HEK293T (cell line): ENCODE data around the gene FRMD5.
"Not testable (repeated sequence)": the region's sequence is repeated elsewhere in the genome, so short reads cannot be mapped to it uniquely, and the experiment has no call there.

Experiments used
- CTCF ChIA-PET: fragments of 350-600 bp; formaldehyde crosslinking; extraction: SDS; loops from one replicate; lab custom pipeline; 2021; ENCODE audit warnings: antibody characterized with exemption, inconsistent platforms; lab: Yijun Ruan, JAX
- POLR2A ChIA-PET: fragments of 350-600 bp; formaldehyde crosslinking; extraction: SDS; loops from one replicate; lab custom pipeline; 2020; ENCODE audit warnings: antibody characterized with exemption, inconsistent platforms; lab: Yijun Ruan, JAX
- DNase-seq: peaks from one replicate; pipeline ENCODE4 v3.0.0; 2012; ENCODE audit warnings: mixed read lengths; ENCODE audit errors: extremely low spot score
- ARNT ChIP-seq: fragments of 450-650 bp; IDR thresholded peaks from 2 replicates; pipeline ENCODE4 v1.6.1; 2017; ENCODE audit warnings: mild to moderate bottlenecking
- BHLHE40 ChIP-seq: fragments of 450-650 bp; IDR thresholded peaks from 2 replicates; pipeline ENCODE4 v1.6.1; 2016; ENCODE audit warnings: mild to moderate bottlenecking, moderate library complexity, borderline replicate concordance
- CTBP1 ChIP-seq: fragments of 450-650 bp; IDR thresholded peaks from 2 replicates; pipeline ENCODE4 v1.6.1; 2016; ENCODE audit warnings: borderline replicate concordance
- ELF4 ChIP-seq: fragments of 450-650 bp; IDR thresholded peaks from 2 replicates; pipeline ENCODE4 v1.6.1; 2017; ENCODE audit warnings: antibody characterized with exemption
- FOXA1 ChIP-seq: fragments of 450-650 bp; IDR thresholded peaks from 2 replicates; pipeline ENCODE4 v1.6.1; 2016; ENCODE audit warnings: mild to moderate bottlenecking
- FOXK2 ChIP-seq: fragments of 450-650 bp; IDR thresholded peaks from 2 replicates; pipeline ENCODE4 v1.6.1; 2016; ENCODE audit warnings: mild to moderate bottlenecking
- FOXM1 ChIP-seq: fragments of 450-650 bp; IDR thresholded peaks from 2 replicates; pipeline ENCODE4 v1.6.1; 2017; ENCODE audit warnings: mild to moderate bottlenecking, borderline replicate concordance
- HDGF ChIP-seq: fragments of 450-650 bp; IDR thresholded peaks from 2 replicates; pipeline ENCODE4 v1.6.1; 2017; ENCODE audit warnings: antibody characterized with exemption, borderline replicate concordance
- L3MBTL2 ChIP-seq: fragments of 450-650 bp; conservative IDR thresholded peaks from 2 replicates; pipeline ENCODE4 v1.6.1; 2016; ENCODE audit warnings: mild to moderate bottlenecking
- LEF1 ChIP-seq: fragments of 450-650 bp; IDR thresholded peaks from 2 replicates; pipeline ENCODE4 v1.6.1; 2017; ENCODE audit warnings: mild to moderate bottlenecking, borderline replicate concordance
- NFRKB ChIP-seq: fragments of 450-650 bp; IDR thresholded peaks from 2 replicates; pipeline ENCODE4 v1.6.1; 2016; ENCODE audit warnings: mild to moderate bottlenecking, moderate library complexity
- SP1 ChIP-seq: fragments of 450-650 bp; IDR thresholded peaks from 2 replicates; pipeline ENCODE4 v1.6.1; 2017
- SUZ12 ChIP-seq: fragments of 450-650 bp; IDR thresholded peaks from 2 replicates; pipeline ENCODE4 v1.6.1; 2016; ENCODE audit warnings: mild to moderate bottlenecking
- TARDBP ChIP-seq: fragments of 450-650 bp; IDR thresholded peaks from 2 replicates; pipeline ENCODE4 v1.6.1; 2016
- ZNF384 ChIP-seq: fragments of 450-650 bp; IDR thresholded peaks from 2 replicates; pipeline ENCODE4 v1.6.1; 2016
- TF ChIP-seq, protein P1 (sequence below): fragments of 450-650 bp; IDR thresholded peaks from 2 replicates; pipeline ENCODE4 v1.6.1; 2016

FRMD5 gene

DNA sequence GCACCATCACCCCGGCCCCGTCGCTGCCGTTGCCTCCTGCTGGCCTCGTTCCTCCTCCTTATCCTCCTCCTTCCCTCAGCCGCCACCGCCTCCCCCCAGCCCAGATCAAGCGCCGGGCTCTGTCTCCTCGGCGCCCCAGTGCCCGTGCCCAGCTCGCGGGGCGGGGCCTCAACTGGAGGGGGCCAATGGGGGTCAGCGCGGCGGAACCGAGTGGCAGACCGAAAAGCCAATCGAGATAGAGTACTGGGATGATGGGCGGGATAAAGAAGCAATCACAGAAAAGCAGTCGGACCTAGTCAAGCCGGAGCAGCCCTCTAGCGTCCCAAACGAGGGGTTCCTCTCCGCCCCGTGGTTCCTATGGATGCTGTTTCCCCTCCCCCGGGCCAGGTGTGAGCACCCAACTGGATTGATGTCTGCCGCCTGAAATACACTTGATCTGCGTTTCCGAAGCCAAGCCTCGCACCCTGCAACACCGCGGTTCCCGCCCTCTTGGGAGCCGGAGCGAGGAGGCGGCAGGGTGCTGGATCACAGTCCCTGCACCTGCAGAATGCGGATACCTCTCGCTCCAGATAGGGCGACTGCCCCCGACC is at the start of gene FRMD5:
FRMD5 (minus strand) TSS at position 121 of the 590 bp plus-strand sequence.
- CTCF ChIA-PET = no interaction called here
- peak; percentile 89 for DNase-seq
- POLR2A ChIA-PET = interaction anchor here (1.2 kb wide), 1 partner anchor 16 kb away, joined by 4 read pairs; no protein-coding TSS in a partner anchor
- no peak for TF ChIP-seq CTBP1
- TF ChIP-seq FOXK2 = no peak
- TF ChIP-seq, protein P1, sequence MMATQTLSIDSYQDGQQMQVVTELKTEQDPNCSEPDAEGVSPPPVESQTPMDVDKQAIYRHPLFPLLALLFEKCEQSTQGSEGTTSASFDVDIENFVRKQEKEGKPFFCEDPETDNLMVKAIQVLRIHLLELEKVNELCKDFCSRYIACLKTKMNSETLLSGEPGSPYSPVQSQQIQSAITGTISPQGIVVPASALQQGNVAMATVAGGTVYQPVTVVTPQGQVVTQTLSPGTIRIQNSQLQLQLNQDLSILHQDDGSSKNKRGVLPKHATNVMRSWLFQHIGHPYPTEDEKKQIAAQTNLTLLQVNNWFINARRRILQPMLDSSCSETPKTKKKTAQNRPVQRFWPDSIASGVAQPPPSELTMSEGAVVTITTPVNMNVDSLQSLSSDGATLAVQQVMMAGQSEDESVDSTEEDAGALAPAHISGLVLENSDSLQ = peak; percentile 100
- TF ChIP-seq BHLHE40 = no peak
- peak; percentile 91 for TF ChIP-seq L3MBTL2
- TF ChIP-seq HDGF = no peak
- no peak for TF ChIP-seq SUZ12
- TF ChIP-seq SP1 = no peak

DNA sequence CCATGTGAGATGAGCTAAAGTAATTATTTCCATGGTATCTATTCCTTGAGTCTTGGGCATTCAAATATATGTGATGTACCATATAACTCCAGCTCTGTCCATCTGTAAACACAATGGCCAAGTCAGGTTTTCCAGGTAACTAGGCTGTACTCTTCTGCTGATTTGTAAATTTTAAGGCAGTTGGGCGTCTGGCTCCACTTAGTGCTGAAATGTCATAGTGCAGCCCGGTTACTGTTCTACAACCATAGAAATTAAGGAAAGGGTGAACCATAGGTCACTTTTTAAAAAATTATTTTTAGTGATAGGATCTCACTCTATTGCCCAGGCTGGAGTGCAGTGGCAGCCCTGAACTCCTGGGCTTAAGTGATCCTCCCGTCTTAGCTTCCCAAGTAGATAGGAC is 48.8 kb upstream of the FRMD5 start:
- no peak for DNase-seq
- ChIA-PET CTCF (no interaction called here), POLR2A (no interaction called here)
- no peak for TF ChIP-seq FOXK2
- TF ChIP-seq L3MBTL2 = no peak
- no peak for TF ChIP-seq NFRKB
- TF ChIP-seq LEF1 = no peak
- TF ChIP-seq HDGF = no peak
- TF ChIP-seq CTBP1 = no peak
- TF ChIP-seq TARDBP = no peak
- TF ChIP-seq ELF4 = no peak
- TF ChIP-seq ZNF384 = no peak

DNA sequence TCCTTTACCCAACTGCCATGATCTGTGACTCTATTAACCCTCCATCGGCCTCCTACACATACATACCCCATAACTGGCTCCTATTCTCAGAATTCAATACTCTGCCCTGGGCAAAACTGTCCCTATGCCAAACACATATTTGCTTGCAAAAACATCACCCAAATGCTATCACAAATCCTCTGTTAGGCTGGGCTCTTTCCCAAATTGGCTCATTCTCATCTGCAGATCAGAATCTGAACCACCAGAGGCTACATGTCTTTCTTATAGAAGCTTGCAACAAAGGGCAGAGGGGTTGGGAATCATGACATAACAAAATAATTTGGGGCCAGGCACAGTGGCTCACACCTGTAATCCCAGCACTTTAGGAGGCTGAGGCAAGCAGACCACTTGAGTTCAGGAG is 48.1 kb upstream of the FRMD5 start:
- no peak for DNase-seq
- CTCF ChIA-PET = no interaction called here
- POLR2A ChIA-PET = no interaction called here
- TF ChIP-seq NFRKB (no peak), BHLHE40 (no peak), TARDBP (no peak), SP1 (no peak)

DNA sequence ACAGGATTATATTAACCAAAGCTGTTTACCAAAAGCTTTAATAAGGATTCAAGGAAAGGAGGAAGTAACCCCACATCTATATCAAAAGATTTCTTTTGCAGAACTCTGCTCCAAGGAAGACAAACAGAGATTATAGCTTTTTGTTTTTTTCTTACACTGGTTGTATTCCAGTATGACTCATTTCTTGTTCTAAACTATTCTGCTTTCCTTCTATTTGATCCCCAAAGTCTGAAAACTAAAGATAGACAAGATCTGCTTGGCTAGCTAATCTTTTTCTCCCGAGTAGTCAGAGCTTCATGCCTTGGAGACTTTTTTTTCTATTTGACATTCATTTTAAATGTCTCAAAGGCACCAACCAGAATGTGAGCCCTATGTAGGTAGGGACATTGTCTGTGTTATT is 36.8 kb upstream of the FRMD5 start:
- CTCF ChIA-PET = interaction anchor here (0.6 kb wide), 1 partner anchor 432 kb away, joined by 3 read pairs; the partner anchor contains the start of genes HYPK and SERINC4
- no peak for TF ChIP-seq L3MBTL2
- no peak for TF ChIP-seq HDGF
- TF ChIP-seq FOXA1 = no peak
- TF ChIP-seq SP1 = no peak
- no peak for TF ChIP-seq ELF4
- TF ChIP-seq SUZ12 = no peak
- TF ChIP-seq FOXM1 = no peak
- TF ChIP-seq BHLHE40 = no peak
- TF ChIP-seq ARNT = no peak
- TF ChIP-seq CTBP1 = no peak
- TF ChIP-seq LEF1 = no peak
- TF ChIP-seq ZNF384 = no peak
- TF ChIP-seq FOXK2 = no peak
- no peak for TF ChIP-seq TARDBP
- TF ChIP-seq, protein P1 = no peak
- TF ChIP-seq NFRKB = no peak
- DNase-seq = no peak
- POLR2A ChIA-PET = no interaction called here

DNA sequence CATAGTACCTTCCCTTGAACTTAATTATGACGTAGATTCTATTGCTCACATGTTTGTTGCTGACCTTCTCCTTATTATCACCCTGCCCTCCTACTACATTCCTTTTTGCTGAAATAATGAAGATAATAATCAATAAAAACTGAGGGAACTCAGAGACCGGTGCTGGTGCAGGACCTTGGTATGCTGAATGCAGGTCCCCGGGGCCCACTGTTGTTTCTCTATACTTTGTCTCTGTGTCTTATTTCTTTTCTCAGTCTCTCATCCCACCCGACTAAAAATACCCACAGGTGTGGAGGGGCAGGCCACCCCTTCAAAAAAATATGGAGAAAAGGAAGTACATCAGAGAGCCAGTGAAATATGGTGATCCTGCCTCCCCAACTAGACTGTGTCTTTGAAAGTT is 34.2 kb upstream of the FRMD5 start:
- CTCF ChIA-PET, POLR2A ChIA-PET, DNase-seq: not testable (repeated sequence)

DNA sequence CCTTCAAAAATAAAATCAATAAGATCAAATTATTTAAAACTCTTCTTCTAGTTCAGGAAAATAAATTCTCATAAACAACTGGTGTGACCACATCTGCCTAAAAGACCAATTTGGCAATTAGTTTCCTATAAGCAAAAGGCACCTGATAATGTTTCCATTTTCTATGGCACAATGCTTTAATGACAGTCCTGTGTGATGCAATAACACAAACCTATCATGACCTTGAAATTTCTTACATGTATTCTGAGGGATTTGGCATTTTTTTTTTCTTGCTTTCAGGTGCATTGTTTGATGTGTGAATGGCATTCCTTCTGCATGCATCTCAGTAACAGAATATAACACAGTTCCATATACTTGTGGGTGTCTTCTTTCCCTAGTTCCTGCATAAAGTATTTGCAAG is 32.5 kb upstream of the FRMD5 start:
- no peak for DNase-seq
- no peak for TF ChIP-seq FOXM1
- no peak for TF ChIP-seq NFRKB
- TF ChIP-seq SP1 = no peak
- TF ChIP-seq TARDBP = no peak
- TF ChIP-seq ARNT = no peak
- no peak for TF ChIP-seq ELF4
- no peak for TF ChIP-seq L3MBTL2
- no peak for TF ChIP-seq CTBP1
- TF ChIP-seq ZNF384 = no peak
- TF ChIP-seq SUZ12 = no peak
- CTCF ChIA-PET = interaction anchor here (0.7 kb wide), 1 partner anchor 113 kb away, joined by 3 read pairs; no protein-coding TSS in a partner anchor
- POLR2A ChIA-PET = no interaction called here

DNA sequence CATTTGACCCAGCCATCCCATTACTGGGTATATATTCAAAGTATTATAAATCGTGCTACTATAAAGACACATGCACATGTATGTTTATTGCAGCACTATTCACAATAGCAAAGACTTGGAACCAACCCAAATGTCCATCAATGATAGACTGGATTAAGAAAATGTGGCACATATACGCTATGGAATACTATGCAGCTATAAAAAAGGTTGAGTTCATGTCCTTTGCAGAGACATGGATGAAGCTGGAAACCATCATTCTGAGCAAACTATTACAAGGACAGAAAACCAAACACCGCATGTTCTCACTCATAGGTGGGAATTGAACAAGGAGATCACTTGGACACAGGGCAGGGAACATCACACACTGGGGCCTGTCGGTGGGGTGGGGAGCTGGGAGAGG is 31.9 kb upstream of the FRMD5 start:
- CTCF ChIA-PET, DNase-seq, POLR2A ChIA-PET: not testable (repeated sequence)

DNA sequence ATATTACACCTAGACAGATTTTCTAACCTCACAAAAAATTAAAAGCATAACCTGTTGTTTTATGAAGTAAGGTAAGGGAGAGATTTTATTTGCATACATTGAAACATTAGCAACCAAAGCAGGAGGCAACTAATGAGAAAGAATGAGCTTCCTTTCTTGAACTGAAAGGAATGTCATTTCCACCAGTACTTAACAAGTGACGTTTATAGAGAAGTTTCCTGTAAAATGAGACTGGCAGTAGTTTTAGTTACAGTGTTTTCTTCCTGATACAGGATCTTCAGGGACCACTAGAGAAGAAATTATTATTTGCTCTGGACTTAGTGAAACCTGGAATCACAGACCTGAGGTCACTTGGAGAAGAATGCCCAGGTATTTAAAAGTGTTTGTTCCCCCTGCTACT is 27.4 kb upstream of the FRMD5 start:
- ChIA-PET POLR2A (no interaction called here), CTCF (interaction anchor here (1.0 kb wide), 1 partner anchor 18 kb away, joined by 6 read pairs; no protein-coding TSS in a partner anchor)
- DNase-seq = no peak
- TF ChIP-seq SUZ12 = no peak
- TF ChIP-seq LEF1 = no peak
- TF ChIP-seq BHLHE40 = no peak
- no peak for TF ChIP-seq ELF4
- TF ChIP-seq FOXK2 = no peak
- no peak for TF ChIP-seq ARNT
- no peak for TF ChIP-seq TARDBP
- no peak for TF ChIP-seq HDGF
- TF ChIP-seq FOXM1 = no peak
